Subcutaneous adipose tissue (tissue), 4 donors: Measurements from ENCODE around the gene TMEM217. TPM values are rescaled to one million over a fixed set of nuclear protein-coding genes. Genes with fewer than 3 reads are reported as not detected.

Source experiments
- total RNA-seq, 4 donors: library from RNA; depleted of rRNA; stranded (reverse); fragments of >200 nt; gene quantifications; one replicate each; pipeline ENCODE4 v1.1.0, GENCODE V29; 2016
- TF ChIP-seq, protein P1 (sequence below): fragments of 450-650 bp; IDR thresholded peaks from one replicate; pipeline ENCODE4 v1.5.1; 2016; ENCODE audit warnings: low read depth, mild to moderate bottlenecking, control low read depth, antibody characterized with exemption, moderate library complexity

Gene TMEM217
- total RNA-seq, 4 donors from 2014 or later, result 0.34 to 0.44 TPM; not detected in 2

DNA sequence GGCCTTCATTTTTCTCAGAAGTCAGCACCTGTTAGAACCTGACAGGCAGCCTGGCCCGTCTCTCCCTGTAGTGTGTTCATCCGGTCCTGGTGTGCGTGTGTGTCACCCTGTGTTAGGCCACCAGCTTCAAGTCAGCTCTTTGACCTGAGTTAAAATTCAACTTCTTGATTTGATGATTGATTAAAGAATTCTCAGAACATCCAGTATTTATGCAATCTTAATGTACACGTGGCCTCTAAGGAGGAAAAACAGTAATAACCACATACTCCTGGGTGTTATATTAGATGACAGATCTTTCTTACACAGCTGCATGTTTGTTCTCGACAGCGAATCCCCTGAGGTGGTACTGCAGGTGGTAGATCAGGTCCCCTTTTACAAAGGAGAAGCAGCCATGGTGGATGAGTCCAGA lies 19.1 kb upstream of the TMEM217 start:
- TF ChIP-seq, protein P1, sequence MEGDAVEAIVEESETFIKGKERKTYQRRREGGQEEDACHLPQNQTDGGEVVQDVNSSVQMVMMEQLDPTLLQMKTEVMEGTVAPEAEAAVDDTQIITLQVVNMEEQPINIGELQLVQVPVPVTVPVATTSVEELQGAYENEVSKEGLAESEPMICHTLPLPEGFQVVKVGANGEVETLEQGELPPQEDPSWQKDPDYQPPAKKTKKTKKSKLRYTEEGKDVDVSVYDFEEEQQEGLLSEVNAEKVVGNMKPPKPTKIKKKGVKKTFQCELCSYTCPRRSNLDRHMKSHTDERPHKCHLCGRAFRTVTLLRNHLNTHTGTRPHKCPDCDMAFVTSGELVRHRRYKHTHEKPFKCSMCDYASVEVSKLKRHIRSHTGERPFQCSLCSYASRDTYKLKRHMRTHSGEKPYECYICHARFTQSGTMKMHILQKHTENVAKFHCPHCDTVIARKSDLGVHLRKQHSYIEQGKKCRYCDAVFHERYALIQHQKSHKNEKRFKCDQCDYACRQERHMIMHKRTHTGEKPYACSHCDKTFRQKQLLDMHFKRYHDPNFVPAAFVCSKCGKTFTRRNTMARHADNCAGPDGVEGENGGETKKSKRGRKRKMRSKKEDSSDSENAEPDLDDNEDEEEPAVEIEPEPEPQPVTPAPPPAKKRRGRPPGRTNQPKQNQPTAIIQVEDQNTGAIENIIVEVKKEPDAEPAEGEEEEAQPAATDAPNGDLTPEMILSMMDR, result no peak

DNA sequence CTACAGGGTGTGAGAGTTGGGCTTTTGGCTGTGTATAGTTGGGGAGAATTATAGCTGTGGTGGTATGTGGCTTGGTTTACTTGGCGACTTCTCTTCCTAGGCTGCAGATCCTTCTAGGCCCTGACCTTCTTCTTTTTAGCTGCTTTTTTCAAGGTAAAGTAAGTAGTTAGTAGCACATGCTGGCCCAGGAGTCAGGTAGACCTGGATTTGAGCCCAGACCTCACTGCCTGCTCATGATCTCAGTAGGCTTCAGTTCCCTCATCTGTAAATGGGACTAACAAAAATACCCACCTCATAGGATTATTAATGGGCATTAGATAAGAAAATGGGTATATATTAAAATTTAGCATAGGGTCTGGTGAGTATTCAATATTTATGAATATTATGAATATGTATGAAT lies 17.4 kb upstream of the TMEM217 start:
- TF ChIP-seq, protein P1, result no peak

DNA sequence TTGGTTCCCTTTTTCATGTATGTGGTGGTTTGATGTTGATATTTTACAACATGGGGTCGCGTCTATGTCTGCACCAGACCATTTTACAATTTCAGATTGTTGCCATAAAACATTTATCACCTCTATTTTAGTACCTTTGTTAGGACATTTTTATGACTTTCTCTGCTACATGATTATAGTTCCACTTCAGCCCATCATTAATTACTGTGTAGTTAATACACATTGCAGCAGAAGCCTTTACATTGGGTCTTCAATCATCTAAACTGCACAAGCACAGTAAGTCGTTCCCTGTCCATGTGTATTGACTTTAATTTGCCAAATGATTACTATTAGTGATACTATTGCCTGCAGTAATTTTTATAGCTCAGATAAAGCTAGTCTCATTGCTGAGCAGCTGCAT lies 15.7 kb upstream of the TMEM217 start:
- TF ChIP-seq, protein P1, result no peak

DNA sequence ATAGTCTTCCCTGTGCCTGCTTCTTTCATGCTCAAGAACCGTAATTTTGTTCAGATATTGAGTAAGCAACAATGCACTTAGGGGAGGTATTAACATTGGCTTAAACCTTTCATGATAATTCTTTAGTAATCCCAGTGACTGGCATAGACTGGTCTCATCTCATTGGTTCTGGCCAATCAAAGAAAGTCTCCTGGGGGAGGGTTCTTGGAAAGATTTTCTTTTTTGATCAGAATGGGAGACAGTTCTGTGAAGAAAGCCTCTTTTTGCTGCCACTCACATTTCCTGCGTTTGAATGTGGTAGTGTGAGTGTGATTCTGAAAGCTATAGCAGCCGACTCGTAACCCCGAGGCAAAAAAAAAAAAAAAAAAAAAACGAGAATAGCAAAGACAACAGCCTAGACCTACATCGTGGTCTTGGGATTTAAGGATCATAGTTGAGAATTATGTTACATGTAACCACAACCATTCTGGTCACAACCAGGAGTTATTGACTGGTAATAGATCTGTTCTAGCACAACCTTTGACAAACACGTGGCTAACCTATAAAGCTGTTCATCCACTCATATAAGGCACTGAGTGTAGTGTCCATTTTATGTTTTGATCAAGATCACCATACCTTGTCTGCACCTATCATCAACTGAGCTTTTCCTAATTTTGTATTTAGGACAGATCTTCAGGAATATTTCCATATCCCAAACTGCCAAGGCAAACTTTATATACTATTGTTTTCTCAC lies 15.1 kb upstream of the TMEM217 start:
- TF ChIP-seq, protein P1, result no peak

DNA sequence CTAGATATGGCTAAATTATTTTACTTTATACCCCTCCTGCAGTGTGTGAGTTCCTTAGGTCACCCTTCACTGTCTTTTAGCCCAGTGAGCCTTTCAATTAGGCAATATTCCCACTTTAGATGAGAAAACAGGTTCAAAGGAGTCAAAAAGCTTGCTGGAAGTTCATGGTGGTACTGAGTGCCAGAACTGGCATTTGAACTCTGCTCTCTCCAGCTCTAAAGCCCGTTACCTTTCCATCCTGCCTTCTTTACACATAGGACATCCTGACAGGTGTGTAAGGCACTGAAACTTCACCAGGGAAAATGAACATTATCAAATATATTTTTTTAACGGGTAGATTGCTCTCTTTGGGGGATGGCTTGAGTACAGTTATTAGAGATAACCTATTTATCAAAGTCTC lies 11.2 kb upstream of the TMEM217 start:
- TF ChIP-seq, protein P1, result no peak

DNA sequence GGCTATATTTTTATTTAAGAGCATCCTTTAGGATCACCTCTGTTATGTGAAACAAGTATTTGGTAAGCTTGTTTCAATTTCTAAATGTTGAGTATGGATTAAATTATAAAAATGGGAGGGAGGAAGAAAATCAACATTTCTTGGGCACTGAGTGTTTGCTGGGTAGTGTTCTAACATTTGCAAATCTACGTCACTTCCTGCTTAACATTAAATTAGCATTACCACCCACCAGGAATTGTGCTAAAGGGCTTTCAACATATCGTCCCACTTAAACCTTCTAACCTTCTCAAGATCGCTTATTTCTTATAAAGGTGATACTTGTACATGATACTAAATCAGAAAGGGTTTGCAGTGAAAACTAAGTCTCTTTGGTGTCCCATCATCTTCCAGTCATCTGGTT lies 7.9 kb upstream of the TMEM217 start:
- TF ChIP-seq, protein P1, result no peak

DNA sequence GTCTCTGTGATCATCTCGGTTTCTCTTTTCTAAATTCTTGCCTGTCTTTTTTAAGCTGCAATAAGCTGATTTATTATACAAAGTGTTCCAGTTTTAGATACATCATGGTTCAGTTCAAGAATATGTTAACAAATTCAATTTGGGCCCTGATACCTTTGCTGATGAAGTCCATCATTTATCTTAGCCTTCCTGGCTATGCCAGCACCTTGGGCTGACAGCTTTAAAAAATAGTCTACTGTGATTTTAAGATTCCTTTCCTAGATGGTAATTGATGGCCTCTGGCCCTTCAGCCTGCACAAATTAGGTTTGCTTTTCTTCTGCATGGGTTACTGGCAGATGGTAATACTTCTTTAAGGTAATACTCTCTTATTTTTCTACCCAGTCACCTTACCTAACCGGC lies 7.1 kb upstream of the TMEM217 start:
- TF ChIP-seq, protein P1, result no peak
